Sigmoid colon (tissue), 4 donors: ENCODE measurements around the gene TRIM65.
"Not testable (repeated sequence)": the region's sequence is repeated elsewhere in the genome, so short reads cannot be mapped to it uniquely, and the experiment has no call there.

Experiments used
- CTCF ChIP-seq, 4 experiments: fragments of 450-650 bp in 3 of 4; fragments of 200-600 bp in 1 of 4; IDR thresholded peaks; one replicate each; pipeline ENCODE4 v1.5.1; 2016 to 2019; ENCODE audit warnings: antibody characterized with exemption in 4 of 4, mild to moderate bottlenecking in 3 of 4, moderate library complexity in 2 of 4
- EP300 ChIP-seq, 4 donors: sonication (generic); formaldehyde crosslinking; IDR thresholded peaks; one replicate each; pipeline ENCODE4 v1.6.1; 2017; ENCODE audit warnings: antibody characterized with exemption in 4 of 4
- POLR2A ChIP-seq, 2 donors: fragments of 450-650 bp; IDR thresholded peaks; one replicate each; pipeline ENCODE4 v1.6.1; 2016; ENCODE audit warnings: antibody characterized with exemption in 2 of 2, mild to moderate bottlenecking in 2 of 2, moderate library complexity in 2 of 2
- POLR2AphosphoS5 ChIP-seq, 4 donors: sonication (generic); formaldehyde crosslinking; IDR thresholded peaks; one replicate each; pipeline ENCODE4 v1.6.1; 2017; ENCODE audit warnings: antibody characterized with exemption in 4 of 4

- not testable (repeated sequence) for TF ChIP-seq CTCF, POLR2AphosphoS5, POLR2A, EP300 (IDR thresholded peaks at IDR 0.05)
These were observed 31.9 kb downstream of the TRIM65 start for GRCh38 chr17:75864887-75865286.
